Sigmoid colon (tissue), 7 donors: ENCODE data around the gene EPB42. TPM values are rescaled to one million over a fixed set of nuclear protein-coding genes. Genes with fewer than 3 reads are reported as not detected.

Experiments
- DNase-seq: peaks from one replicate; pipeline ENCODE4 v3.0.0-alpha.2; 2019
- H3K27ac ChIP-seq, 4 donors: fragments of 200-600 bp; sonication (generic); one replicate each; pipeline ENCODE4 v1.5.1; 2016 to 2019; ENCODE audit warnings: mild to moderate bottlenecking in 1 of 4
- H3K27me3 ChIP-seq, 3 donors: fragments of 200-600 bp; sonication (generic); one replicate each; pipeline ENCODE4 v1.5.1; 2019; ENCODE audit warnings: mild to moderate bottlenecking in 1 of 3
- H3K36me3 ChIP-seq, 4 donors: fragments of 200-600 bp; sonication (generic); one replicate each; pipeline ENCODE4 v1.5.1; 2016 to 2019
- H3K4me1 ChIP-seq, 4 donors: fragments of 200-600 bp; sonication (generic); one replicate each; pipeline ENCODE4 v1.5.1; 2017 to 2019
- H3K4me3 ChIP-seq, 4 donors: fragments of 200-600 bp; sonication (generic); one replicate each; pipeline ENCODE4 v1.5.1; 2017 to 2019; ENCODE audit warnings: mild to moderate bottlenecking in 2 of 4, moderate library complexity in 1 of 4
- H3K9me3 ChIP-seq, 4 donors: fragments of 200-600 bp in 3 of 4; sonication (generic) in 3 of 4; one replicate each; pipeline versions ENCODE4 v1.5.1 to v1.6.1; 2013 to 2019
- EP300 ChIP-seq, 4 donors: sonication (generic); formaldehyde crosslinking; IDR thresholded peaks; one replicate each; pipeline ENCODE4 v1.6.1; 2017; ENCODE audit warnings: antibody characterized with exemption in 4 of 4
- POLR2A ChIP-seq, 2 donors: fragments of 450-650 bp; IDR thresholded peaks; one replicate each; pipeline ENCODE4 v1.6.1; 2016; ENCODE audit warnings: antibody characterized with exemption in 2 of 2, mild to moderate bottlenecking in 2 of 2, moderate library complexity in 2 of 2
- POLR2AphosphoS5 ChIP-seq, 4 donors: sonication (generic); formaldehyde crosslinking; IDR thresholded peaks; one replicate each; pipeline ENCODE4 v1.6.1; 2017; ENCODE audit warnings: antibody characterized with exemption in 4 of 4
- WGBS, 2 donors: extraction: QIAGEN DNeasy Blood & Tissue Kit; methylation state at CpG; one replicate each; pipeline ENCODE4 v1.1.7; 2013; 5-methylcytosine and 5-hydroxymethylcytosine counted together
- intact Hi-C: fragments of 100-400 bp; cut with DNase I; formaldehyde crosslinking; loops from one replicate; pipeline ENCODE4 v1.15.1; 2023
- polyA plus RNA-seq, 3 donors: library from polyadenylated mRNA; stranded (reverse); fragments of 200-250 nt; gene quantifications; one replicate each; pipeline ENCODE4 v1.2.3, GENCODE V29; 2013
- total RNA-seq, 4 donors: library from RNA; depleted of rRNA; stranded (reverse); fragments of >200 nt; gene quantifications; one replicate each; pipeline ENCODE4 v1.1.0, GENCODE V29; 2016
- TF ChIP-seq, protein P1 (sequence below), 4 experiments: fragments of 450-650 bp in 3 of 4; fragments of 200-600 bp in 1 of 4; IDR thresholded peaks; one replicate each; pipeline ENCODE4 v1.5.1; 2016 to 2019; ENCODE audit warnings: antibody characterized with exemption in 4 of 4, mild to moderate bottlenecking in 3 of 4, moderate library complexity in 2 of 4
- donor health status: healthy with polysubstance abuse.
- donor health status: Bipolar disorder and iron deficiency.
- donor health status: healthy.

The EPB42 gene
- total and polyA plus RNA-seq, 7 donors, result 0.06 TPM; not detected in 6

DNA sequence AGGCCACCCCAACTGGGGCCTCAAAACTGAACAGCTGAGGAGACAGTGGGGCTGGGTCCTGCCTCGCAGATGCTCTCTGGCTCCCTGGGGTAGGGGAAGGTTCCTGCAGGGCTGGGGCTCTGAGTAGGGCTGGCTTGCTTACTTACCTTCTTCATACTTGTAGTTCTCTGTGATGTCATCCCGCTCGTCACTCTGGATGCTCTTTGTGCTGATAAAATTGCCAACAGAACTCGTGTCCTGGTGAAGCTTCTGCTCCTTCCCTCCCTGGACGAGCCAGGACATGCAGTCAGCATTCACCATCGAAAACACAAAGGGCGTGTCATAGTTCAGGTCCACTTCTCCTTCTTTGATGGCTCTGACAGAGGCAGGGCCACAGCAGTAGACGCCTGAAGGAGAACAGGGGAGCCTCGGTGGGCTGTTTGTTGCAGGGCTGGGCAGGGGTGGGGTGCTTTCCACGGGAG is 17.9 kb upstream of the EPB42 start:
- WGBS, 2 donors, result 66 to 68% methylated on average over 10 of the region's 10 CpGs
- no peaks in the 10 kb centered on the region for H3K36me3 ChIP-seq
- TF ChIP-seq POLR2AphosphoS5 (IDR thresholded peaks at IDR 0.05), result no peak
- TF ChIP-seq, protein P1, sequence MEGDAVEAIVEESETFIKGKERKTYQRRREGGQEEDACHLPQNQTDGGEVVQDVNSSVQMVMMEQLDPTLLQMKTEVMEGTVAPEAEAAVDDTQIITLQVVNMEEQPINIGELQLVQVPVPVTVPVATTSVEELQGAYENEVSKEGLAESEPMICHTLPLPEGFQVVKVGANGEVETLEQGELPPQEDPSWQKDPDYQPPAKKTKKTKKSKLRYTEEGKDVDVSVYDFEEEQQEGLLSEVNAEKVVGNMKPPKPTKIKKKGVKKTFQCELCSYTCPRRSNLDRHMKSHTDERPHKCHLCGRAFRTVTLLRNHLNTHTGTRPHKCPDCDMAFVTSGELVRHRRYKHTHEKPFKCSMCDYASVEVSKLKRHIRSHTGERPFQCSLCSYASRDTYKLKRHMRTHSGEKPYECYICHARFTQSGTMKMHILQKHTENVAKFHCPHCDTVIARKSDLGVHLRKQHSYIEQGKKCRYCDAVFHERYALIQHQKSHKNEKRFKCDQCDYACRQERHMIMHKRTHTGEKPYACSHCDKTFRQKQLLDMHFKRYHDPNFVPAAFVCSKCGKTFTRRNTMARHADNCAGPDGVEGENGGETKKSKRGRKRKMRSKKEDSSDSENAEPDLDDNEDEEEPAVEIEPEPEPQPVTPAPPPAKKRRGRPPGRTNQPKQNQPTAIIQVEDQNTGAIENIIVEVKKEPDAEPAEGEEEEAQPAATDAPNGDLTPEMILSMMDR (IDR thresholded peaks at IDR 0.05), result no peak
- TF ChIP-seq EP300 (IDR thresholded peaks at IDR 0.05), result no peak
- no peak for TF ChIP-seq POLR2A (IDR thresholded peaks at IDR 0.05)
- no peak overlapping the region for H3K4me3 ChIP-seq
- no peaks in the 10 kb centered on the region for H3K4me1 ChIP-seq
- no peaks in the 10 kb centered on the region for H3K9me3 ChIP-seq
- peaks cover 0 to 6% (median 0%) of the 10 kb centered on the region in 3 donors for H3K27me3 ChIP-seq
- H3K27ac ChIP-seq, result no peak overlapping the region
- intact Hi-C loops, result no loop called here
- no peak for DNase-seq

DNA sequence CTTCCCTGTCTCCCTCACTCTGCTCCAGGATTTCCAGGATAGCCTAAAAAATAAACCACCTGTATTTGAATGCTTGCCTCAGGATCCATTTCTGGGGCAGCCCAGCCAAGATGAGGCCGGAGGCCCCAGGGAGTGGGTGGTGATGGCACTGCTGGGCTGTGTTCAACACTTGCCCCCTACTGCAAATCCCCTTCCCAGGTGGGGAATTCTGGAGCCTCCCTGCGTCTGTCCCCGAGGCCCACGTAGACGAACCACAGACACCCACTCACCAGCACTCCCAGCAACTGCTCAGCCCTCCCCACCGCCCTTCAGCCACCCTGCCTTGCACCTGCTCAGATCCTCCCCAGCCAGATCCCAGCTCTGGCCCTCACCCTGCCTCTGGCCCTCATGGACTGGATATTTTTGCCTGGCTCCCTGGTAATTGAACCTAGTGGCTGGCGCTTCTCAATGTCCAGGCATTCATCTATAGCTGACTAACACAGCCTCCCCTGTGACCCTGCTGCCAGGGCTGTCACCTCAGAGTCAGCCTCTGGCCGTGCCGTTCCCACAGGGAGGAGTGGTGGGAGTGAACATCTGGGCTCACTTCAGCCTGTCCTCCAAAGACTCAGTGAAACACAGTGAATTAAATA is 17.1 kb upstream of the EPB42 start:
- Histone ChIP-seq H3K4me3 (no peak overlapping the region), H3K4me1 (no peaks in the 10 kb centered on the region), H3K9me3 (no peaks in the 10 kb centered on the region), H3K27me3 (peaks cover 0 to 6% (median 0%) of the 10 kb centered on the region in 3 donors), H3K27ac (no peak overlapping the region), H3K36me3 (no peaks in the 10 kb centered on the region)
- TF ChIP-seq POLR2AphosphoS5 (IDR thresholded peaks at IDR 0.05) (no peak), POLR2A (IDR thresholded peaks at IDR 0.05) (no peak), EP300 (IDR thresholded peaks at IDR 0.05) (no peak)
- TF ChIP-seq, protein P1 (IDR thresholded peaks at IDR 0.05), result no peak
- intact Hi-C loops, result no loop called here
- WGBS, 2 donors, result 79 to 88% methylated on average over 9 of the region's 9 CpGs
- no peak for DNase-seq

DNA sequence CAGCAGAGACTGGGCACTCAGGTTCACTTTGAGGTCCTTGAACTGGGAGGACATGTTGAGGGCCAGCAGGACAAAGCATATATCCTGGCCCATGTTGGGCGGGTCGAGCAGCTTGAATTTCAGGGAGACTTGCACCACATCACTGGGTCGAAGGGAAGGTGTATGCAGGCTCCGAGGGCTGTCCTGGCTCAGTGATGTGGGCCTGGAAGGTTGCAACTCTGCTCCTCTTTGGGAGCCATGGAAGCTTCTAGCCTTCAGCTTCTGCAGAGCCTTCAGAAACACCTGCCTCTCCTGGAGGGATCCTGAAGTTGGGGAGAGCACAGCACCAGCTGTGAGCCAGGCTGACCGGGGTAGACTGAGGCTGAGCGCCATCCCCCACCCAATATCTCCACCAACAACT is 14.7 kb upstream of the EPB42 start:
- Histone ChIP-seq H3K4me3 (no peak overlapping the region), H3K36me3 (no peaks in the 10 kb centered on the region), H3K9me3 (no peaks in the 10 kb centered on the region), H3K4me1 (no peaks in the 10 kb centered on the region), H3K27me3 (peaks cover 0 to 6% (median 0%) of the 10 kb centered on the region in 3 donors), H3K27ac (no peak overlapping the region)
- intact Hi-C loops, result no loop called here
- TF ChIP-seq, protein P1 (IDR thresholded peaks at IDR 0.05), result no peak
- TF ChIP-seq POLR2A (IDR thresholded peaks at IDR 0.05) (no peak), EP300 (IDR thresholded peaks at IDR 0.05) (no peak), POLR2AphosphoS5 (IDR thresholded peaks at IDR 0.05) (no peak)
- DNase-seq, result no peak
- 93 to 95% methylated on average over 6 of the region's 6 CpGs for WGBS, 2 donors

GRCh38 chr15:43232289-43232874 is 11.6 kb upstream of the EPB42 start:
- Histone ChIP-seq H3K36me3 (no peaks in the 10 kb centered on the region), H3K27me3 (no peaks in the 10 kb centered on the region), H3K27ac (no peak overlapping the region), H3K9me3 (no peaks in the 10 kb centered on the region), H3K4me1 (no peaks in the 10 kb centered on the region), H3K4me3 (no peak overlapping the region)
- 91% methylated on average over 3 of the region's 3 CpGs for WGBS, 2 donors
- TF ChIP-seq POLR2A (IDR thresholded peaks at IDR 0.05), result no peak
- TF ChIP-seq EP300 (IDR thresholded peaks at IDR 0.05), result no peak
- TF ChIP-seq, protein P1 (IDR thresholded peaks at IDR 0.05), result no peak
- TF ChIP-seq POLR2AphosphoS5 (IDR thresholded peaks at IDR 0.05), result no peak
- no peak for DNase-seq
- intact Hi-C loops, result no loop called here
